OCI-LY1 (cell line): ENCODE measurements around the gene GABRG3.

Source experiments
- EZH2 ChIP-seq: fragments of 200-600 bp; sonication (generic), shearing (Covaris generic); IDR thresholded peaks from 2 replicates; pipeline ENCODE4 v1.8.0; 2017; ENCODE audit warnings: borderline replicate concordance, mixed run types, mild to moderate bottlenecking, antibody characterized with exemption, low read length, moderate library complexity, mixed read lengths
- TF ChIP-seq, protein P1 (sequence below): fragments of 200-600 bp; sonication (generic), shearing (Covaris generic); IDR thresholded peaks from 2 replicates; pipeline ENCODE4 v1.5.1; 2017; ENCODE audit warnings: mild to moderate bottlenecking, antibody characterized with exemption, low read length, moderate library complexity, mixed read lengths

- TF ChIP-seq, protein P1, sequence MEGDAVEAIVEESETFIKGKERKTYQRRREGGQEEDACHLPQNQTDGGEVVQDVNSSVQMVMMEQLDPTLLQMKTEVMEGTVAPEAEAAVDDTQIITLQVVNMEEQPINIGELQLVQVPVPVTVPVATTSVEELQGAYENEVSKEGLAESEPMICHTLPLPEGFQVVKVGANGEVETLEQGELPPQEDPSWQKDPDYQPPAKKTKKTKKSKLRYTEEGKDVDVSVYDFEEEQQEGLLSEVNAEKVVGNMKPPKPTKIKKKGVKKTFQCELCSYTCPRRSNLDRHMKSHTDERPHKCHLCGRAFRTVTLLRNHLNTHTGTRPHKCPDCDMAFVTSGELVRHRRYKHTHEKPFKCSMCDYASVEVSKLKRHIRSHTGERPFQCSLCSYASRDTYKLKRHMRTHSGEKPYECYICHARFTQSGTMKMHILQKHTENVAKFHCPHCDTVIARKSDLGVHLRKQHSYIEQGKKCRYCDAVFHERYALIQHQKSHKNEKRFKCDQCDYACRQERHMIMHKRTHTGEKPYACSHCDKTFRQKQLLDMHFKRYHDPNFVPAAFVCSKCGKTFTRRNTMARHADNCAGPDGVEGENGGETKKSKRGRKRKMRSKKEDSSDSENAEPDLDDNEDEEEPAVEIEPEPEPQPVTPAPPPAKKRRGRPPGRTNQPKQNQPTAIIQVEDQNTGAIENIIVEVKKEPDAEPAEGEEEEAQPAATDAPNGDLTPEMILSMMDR: no peak
- no peak for TF ChIP-seq EZH2
Measured at GRCh38 chr15:26968806-26969205, 2.2 kb upstream of the GABRG3 start.
